ENCODE measurements around the gene ATXN7. TPM values are rescaled to one million over a fixed set of nuclear protein-coding genes. Genes with fewer than 3 reads are reported as not detected.

The ATXN7 gene
- total RNA-seq, 1 donor from 2014 or later: 10.9 TPM

DNA sequence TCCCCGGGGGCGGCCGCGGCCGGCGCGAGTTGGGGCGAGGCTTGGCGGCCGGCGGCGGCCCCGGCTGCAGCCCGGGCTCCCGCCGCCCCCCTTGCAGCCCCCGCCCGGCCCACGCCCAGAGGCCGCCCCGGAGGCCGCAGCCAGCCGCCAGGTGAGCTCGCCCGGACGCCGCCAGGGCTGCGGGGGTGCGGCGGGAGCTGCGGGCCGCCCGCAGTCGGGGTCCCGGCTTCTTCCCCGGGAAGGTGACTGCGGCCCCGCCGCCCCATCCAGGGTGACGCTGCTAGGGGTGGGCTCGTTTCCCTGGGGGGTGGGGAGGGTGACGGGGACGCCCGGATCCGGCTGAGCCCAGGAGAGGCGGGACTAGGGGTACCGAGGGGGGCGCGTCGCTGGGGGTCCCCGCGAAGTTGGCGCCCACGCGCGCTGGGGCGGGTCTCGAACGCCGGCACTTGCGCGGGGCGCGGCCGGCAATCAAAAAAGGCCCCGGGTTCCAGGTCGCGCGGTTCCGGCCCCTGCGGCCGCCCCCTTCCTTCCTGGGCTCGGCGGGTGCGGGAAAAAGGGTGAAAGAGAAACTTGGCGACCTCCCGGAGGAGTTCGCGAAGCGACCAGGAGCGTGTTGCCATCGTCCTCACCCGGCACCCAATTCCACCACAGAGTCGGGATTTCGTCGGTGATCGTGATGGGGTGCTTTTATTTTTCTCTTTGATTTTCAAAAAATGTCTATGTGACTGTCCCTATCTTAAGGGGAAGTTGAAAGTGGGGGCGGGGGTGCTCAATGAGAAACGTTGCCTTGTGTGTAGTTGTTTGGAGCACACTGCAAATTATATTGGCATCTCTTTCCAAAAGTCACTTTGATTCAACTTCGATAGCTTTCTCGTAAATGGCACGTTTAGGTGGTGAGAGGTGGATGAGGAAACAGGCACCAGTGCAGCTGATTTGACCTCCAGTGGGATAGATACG lies 619 bp downstream of the ATXN7 start:
- no peak for DNase-seq

DNA sequence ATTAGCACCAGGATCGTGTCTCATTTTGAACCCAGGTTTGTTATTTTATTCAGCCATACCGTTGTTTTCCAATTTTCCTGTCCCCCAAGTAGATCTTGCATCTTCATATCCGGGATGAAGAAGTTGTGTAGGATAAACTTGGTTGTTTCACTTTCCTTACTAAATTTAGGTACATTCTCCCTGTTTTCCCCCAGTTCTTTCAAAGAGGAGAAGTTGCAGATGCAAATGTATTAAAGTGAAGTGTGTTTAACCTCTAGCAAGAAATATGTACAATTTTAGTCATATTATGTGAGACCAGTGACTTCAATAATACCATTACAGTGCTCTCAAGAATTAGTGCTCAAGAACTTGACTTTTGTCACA lies 1.3 kb downstream of the ATXN7 start:
- no peak for DNase-seq

DNA sequence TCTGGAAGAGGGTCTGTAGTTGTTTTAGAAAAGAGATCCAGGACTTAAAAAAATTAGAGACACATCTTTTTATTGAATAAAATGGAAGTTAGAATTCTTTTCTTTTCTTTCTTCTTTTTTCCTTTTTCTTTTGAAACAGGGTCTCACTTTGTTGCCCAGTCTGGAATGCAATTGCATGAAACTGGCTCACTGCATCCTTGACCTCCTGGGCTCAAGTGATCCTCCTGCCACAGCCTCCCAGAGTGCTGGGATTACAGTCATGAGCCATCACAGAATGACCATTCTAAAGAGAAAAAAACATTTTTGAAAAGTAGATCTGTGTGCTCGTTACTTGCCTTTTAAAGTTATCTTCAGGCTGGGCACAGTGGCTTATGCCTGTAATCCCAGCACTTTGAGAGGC lies 3.6 kb downstream of the ATXN7 start:
- DNase-seq: no peak

DNA sequence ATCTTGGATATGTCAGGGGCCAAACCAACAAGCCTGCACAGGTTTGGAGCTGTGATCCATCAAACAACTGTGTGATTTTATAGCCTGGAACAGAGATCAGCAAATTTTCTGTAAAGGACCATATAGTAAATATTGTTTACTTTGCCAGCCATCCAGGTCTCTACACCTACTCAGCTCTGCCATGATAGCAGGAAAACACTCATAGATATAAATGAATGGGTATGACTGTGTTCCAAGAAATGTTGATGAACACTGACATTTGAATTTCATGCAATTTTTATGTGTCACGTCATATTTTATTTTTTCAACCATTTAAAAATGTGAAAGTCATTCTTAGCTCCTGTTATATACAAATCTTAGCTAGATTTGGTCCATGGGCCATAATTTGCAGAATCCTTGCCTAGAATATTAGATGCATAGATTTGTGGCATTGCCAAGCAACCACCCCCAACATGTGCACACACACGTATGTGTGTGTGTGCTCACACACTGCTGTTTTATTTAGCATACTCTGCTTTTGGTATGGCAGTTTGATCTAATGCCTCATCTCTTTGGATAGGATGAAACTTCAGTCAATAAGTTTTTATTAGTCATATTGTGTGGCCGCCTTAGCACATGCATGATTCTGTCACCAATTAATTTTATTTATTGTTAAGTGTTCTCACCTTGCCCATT lies 6.4 kb downstream of the ATXN7 start:
- DNase-seq: no peak

DNA sequence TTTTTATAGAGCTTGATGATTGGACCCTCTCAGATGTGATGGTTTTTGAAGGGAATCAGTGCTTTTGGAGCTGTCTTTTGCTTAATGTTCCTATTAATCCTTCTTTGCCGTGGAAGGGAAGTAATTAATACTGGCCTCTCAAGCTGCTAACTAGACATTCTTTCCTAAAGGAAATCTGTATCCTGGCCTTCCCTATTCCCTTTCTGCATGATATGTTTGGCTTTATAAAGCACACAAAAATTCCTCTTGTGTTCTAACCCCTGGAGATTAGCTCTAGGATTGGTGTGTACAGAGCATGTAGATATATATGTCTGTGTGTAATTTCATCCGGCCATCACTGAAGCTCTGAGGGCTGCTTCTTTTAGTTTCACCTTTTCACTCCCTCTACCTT lies 6.9 kb downstream of the ATXN7 start:
- no peak for DNase-seq

DNA sequence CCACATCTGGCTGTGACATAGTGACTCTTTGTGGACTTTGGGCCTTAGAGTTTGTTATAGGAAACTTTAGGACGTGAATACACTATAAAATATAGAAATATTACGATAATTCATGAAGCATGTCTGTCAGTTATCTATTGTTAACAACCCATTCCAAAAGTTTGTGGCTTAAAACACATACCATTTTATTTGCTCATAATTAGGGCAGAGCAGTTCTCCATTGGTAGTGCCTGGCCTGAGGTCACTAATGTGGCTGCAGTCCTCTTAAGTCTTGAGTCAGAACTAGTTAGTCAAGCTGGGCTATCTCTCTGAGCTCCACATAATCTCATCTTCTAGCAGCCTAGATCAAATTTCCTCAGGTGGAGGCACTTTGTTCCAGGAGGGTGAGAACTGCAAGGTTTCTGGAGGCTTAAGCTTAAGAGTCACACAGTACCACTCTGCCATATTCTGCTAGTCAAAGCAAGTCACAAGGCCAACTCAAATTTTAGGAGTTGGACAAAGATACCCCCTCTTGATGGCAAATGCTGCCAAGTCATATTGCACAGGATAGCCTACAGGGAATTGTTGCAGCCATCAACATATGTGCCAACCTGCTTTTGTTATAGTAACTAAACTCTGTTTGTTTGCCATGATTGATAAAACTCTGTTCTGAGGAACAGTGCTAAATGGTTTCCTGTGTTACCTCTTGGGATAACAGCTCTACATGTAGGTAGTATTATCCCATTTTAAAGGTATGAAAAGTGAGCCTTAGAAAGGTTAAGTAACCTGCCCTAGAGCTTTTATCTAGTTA lies 8.7 kb downstream of the ATXN7 start:
- no peak for DNase-seq

DNA sequence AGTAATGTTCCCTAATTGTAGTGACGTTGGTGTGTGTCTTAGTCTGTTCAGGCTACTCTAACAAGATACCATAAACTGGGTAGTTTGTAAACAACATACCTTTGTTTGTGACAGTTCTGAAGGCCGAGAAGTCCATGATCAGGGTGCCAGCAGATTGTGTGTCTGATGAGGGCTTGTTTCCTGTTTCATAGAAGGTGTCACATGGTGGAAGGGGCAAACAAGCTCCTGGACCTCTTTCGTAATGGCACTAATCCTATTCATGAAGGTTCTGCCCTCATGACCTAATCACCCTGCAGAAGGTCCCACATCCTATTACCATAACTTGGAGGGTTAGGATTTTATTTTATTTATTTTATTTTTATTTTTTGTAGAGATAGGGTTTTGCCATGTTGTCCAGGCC lies 11.1 kb downstream of the ATXN7 start:
- DNase-seq: no peak

DNA sequence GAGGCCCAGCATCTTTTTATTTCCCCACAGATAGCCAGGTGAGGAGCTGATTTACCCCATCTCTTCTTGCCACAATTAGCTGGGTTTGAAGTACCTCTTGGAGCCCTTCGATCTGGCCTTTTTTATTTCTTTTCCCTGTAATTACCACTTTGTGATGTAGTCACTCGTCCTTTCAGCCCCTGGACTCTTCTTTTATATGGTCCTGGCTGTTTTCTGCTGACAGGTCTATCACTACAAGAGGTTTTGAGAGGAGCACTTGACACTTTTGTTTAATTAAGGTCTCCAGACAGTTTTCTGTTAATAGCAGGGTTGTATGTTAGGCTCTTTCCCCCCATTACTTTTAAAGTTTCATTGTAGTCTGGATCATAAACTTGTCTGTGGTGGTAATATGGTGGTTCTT lies 11.8 kb downstream of the ATXN7 start:
- no peak for DNase-seq

DNA sequence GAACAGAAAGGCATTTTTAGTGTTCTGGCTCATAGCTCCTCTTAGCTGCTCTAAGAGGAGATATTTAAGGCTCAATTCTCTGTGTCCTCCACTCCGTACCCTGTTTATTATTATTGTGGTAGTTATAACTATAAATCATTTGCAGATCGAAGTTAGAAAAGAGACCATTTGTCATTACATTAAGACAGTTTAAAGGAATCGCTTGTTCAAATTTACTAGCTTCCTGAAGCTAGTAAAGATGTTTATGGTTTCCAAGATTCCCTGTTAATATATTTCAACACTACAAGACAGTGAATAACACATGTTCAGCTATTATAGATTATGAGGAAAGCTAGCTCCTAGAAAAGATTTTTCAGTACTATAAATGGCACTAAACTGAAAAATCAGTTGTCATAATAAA lies 12.6 kb downstream of the ATXN7 start:
- DNase-seq: no peak

DNA sequence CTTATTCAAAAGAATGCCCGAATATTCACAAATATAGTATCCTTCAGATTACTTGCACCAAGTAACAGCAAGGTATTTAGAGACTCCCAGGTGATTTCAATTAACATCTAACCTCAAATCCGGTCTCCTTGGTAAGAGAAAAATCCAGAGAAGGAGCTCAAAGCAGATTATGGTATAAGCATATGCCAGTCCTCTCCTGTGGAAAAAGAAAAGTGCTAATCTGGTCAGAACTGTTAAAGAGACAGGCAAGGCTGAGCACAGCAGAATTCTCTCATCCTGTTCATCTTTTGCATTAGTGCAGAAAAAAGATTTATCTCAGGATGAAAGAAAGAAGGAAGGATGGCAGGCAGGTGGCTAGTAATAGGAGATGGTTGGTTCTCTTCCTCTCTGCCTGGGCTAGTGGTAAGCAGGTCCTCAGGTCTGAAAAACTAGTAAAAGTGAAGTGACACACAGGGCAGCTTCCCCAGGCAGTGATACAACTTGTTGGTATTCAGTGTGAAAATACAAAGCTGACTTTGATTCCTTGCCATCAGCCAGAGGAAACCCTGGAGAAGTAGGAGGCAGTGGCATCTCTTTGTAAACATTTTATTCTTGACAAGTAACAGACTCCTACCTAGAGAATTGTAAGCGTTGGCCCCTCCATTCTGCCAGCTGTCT lies 14.2 kb downstream of the ATXN7 start:
- DNase-seq: no peak

DNA sequence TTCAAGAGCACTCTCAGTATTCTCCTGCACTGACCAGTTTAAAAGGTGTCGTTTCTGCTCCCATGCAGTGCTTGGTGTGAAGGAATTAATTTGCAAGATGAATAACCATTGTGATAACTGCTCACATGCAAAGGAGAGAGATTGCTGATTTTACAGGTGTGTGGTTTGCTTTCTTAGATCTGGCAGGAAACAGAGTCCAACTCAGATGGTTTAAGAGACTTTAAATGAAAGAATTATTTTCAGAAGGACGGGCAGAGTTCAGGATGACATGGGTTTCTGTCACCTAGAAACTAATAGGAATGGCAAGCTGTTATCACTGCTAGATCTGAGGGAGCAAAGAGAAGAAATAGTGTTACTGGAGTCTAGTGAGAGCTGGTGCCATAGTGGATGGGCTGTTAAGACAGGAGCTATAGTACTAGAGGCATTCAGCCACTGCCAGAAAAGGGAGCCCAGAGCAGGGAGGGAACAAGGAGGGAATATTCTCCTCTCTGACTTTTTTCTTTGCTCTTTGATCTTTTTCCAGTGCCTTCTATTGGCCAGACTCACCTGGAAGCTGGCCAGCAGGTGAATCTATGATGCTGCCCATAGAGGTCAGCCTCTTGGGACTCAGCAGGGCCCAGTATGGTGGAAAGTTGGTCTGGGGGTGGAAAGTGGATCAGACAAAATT lies 14.9 kb downstream of the ATXN7 start:
- DNase-seq: no peak

DNA sequence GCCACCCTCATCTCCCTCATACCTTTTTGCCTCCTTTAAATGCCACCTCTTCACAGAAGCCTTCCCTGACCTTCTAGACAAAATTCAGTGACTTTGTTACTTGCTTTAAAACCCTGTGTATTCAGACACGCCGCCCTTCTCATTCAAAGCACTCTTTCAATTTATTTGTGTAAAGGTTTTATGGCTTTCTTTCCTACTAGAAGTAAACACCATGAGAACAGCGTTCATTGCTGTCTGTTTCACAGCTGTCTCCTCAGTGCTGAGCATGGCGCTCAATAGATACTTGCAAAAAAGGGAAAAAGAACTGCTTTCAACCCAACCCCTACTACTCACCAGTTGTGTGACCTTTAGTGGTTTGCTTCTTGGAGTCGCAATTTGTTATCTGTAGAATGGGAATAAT lies 17.0 kb downstream of the ATXN7 start:
- no peak for DNase-seq

DNA sequence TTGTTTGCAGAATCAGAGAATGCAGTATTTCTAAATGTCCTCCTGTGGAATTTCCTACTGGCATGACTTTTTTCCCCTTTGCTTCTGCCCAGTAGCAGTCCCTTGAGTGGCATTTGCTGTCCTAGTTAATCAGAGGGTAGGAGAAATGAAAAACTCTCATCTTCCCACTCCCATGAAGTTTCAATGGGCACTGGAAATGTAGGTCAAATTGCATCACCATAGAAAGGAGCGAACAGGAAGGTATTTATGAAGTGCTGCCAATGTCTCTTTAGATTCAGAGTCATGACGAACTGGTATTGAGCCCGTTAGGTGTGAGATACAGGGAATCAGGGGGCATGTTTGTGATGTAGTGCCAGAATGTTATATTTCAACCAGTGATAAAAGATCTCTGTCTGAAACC lies 23.2 kb downstream of the ATXN7 start:
- DNase-seq: no peak

DNA sequence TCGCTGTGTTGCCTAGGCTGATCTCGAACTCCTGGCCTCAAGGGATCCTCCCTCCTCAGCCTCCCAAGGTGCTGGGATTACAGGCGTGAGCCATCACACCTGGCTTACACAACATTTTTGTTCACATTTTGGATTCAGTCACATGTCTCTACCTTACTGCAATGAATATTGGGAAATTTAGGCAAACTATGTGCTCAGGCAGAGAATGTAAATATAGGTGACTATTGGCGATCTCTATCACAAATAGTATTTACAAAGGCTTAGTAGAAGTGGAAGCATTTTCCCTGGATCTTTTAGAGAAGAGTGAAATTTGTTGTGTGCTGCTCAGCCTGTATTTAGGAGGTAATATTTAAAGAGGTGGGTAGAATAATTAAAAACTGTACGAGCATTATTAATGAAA lies 27.9 kb downstream of the ATXN7 start:
- no peak for DNase-seq

DNA sequence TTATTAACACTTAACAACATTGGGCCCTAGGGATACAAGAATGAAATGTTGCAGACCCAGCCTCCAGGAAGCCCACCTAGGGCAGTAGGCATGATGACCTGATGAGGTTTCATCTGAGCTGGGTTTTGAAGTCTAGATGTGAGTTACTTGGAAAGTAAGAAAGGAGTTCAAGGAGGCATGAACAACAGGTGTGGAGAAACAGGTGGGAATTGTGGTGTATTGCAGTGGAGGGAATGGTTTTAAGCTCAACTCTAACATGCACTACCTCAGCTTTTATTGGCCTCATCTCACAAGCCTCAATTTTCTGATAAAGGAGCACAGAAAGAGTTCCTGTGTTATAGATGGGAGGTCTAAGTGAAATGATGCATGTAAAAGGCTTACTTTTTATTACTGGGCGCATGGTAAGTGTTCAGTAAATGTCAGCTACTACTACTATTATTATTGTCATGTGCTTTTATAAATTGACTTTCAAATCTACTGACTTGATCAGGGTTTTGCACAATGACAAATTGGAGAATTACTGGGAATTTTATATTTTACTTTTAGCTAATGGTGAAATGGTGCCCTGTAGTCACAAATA lies 29.2 kb downstream of the ATXN7 start:
- DNase-seq: no peak

DNA sequence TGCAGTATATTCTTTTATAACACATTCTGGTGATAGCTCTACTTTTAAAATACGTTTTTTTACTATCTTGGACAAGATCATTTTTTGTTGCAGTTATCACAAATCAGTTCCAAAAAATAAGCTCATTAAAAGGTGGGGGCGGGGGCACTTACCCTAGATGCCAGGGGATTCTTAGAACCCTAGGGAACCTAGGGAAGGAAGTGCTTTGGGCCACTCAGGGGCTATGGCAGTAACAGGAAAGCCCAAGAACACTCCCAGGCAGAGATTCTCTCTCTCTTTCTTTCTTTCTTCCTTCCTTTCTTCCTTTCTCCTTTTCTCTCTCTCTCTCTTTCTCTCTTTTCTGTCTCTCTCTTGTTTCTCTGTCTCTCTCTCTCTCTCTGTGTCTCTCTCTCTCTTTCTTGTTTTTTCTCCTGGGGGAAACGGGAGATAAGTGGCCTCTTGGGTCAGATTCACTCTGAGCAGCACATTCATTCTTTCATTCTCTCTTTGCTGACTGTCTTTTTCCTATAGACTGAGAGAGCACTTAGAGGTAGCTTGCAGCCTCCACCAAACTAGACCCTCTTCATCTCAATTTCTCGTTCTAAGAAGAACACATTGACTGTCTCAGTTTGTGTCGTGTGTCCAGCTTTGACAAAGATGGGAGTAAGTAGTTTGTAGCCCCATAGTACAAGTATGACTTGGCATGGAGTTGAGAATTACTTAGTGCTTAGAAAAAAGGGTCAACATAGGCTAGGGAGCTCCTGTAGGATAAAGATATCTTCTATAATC lies 31.9 kb downstream of the ATXN7 start:
- DNase-seq: no peak

DNA sequence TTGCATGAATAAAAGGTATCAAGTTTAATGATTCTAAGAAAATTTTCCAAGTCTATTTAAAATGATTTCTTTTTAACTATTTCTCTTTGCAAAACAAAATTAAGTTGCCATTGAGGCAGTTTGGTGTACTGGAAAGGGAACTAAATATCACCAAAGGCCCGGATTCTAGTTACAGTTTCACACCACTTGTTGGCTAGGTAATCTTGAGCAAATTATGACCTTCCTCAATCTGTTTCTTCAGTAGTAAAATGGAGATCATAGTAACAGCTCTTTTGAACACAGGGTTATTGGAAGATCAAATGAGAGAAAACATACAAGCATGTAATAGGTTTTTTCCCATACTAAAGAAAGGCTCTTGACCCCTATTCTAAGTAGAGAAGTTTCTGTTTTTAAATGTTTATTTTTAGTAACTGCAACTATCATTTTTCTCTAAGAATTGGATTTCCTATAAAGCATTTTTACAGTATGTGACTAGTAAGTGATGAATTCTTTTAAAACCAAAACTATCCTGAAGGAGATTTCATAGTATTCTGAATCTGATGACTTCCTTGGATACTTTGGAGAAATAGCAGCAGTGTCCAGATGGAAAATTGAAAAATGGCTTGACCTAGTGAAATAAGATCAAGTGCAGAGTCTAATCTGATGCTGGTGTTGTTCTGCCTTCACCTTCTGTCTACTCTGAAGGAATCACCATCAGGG lies 32.8 kb downstream of the ATXN7 start:
- DNase-seq: no peak

DNA sequence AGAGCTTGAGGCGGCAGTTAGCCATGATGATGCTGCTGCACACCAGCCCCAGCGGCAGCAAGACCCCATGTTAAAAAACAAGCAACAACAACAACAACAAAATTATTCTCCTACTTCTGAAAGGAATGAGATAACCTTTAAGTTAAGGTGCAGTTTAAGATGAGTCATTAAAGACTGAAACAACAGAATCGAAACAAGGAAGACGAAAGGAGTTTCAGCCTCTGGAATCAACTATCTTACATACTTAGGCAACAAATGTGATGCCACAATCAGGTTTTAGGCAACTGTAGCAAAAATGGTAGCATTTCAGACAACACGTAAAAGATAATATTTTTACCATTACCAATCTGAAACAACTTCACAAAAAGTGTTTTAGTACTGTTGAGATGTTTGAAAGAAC lies 36.3 kb downstream of the ATXN7 start:
- DNase-seq: no peak

DNA sequence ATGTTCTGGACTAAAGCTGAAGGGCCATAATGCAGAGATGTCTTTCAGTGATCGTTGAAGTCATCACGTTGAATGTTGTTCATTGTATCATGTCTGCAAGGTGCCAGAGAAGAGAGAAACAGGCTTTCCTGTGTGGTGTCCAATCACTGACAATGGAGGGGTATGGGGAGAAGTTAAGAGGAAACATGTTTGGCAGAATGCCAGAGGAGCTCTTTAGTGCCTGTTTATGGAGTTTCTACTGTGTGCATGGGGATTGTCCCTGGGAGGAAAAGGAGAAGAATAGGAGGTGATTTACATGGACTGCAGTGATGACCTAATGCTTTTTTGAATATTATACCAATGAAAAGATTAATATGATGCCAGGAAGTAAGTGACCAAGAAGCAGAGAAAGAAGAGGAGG lies 36.8 kb downstream of the ATXN7 start:
- no peak for DNase-seq
